Stimulated activated memory B cell treated with anti-CD40 and anti-IgM and Interleukin-4, amounts not matched to agents 10 μg/mL and 1 μg/mL and 100 μg/mL, for 72 hours (primary cell): ENCODE results near the gene DAPK2.
"Not testable (repeated sequence)": the region's sequence is repeated elsewhere in the genome, so short reads cannot be mapped to it uniquely, and the experiment has no call there.

Experiments used
- ATAC-seq: fragments of 150-1000 bp; cut with Tn5 transposase; 2 replicates; pipeline ENCODE4 v1.10.0; 2021
- H3K27ac Mint-ChIP-seq: one replicate; pipeline ENCODE4 v1.8.0; 2022; ENCODE audit warnings: mild to moderate bottlenecking, mixed read lengths
- H3K27me3 Mint-ChIP-seq: one replicate; pipeline ENCODE4 v1.8.0; 2022; ENCODE audit warnings: mixed read lengths
- H3K36me3 Mint-ChIP-seq: one replicate; pipeline ENCODE4 v1.8.0; 2022; ENCODE audit warnings: mixed read lengths
- H3K4me1 Mint-ChIP-seq: one replicate; pipeline ENCODE4 v1.8.0; 2022; ENCODE audit warnings: mixed read lengths
- H3K4me3 Mint-ChIP-seq: one replicate; pipeline ENCODE4 v1.8.0; 2022; ENCODE audit warnings: mild to moderate bottlenecking, moderate library complexity, mixed read lengths
- H3K9me3 Mint-ChIP-seq: one replicate; pipeline ENCODE4 v1.8.0; 2022; ENCODE audit warnings: mixed read lengths

The DAPK2 gene

GRCh38 chr15:63907521-63907920 lies 138.8 kb downstream of the DAPK2 start:
- ATAC-seq = no peak

GRCh38 chr15:63906266-63906584 lies 140.1 kb downstream of the DAPK2 start:
- H3K4me1 Mint-ChIP-seq = peaks cover 43% of the 10 kb centered on the region
- peak overlapping the region; percentile 78 for H3K27ac Mint-ChIP-seq
- H3K27me3 Mint-ChIP-seq = no peaks in the 10 kb centered on the region
- no peak for ATAC-seq
- no peaks in the 10 kb centered on the region for H3K9me3 Mint-ChIP-seq
- no peaks in the 10 kb centered on the region for H3K36me3 Mint-ChIP-seq
- no peak overlapping the region for H3K4me3 Mint-ChIP-seq

More at GRCh38 chr15:63907521-63907920, 138.8 kb downstream of the DAPK2 start:
- H3K36me3 Mint-ChIP-seq = no peaks in the 10 kb centered on the region
- H3K27ac Mint-ChIP-seq = no peak overlapping the region
- no peaks in the 10 kb centered on the region for H3K27me3 Mint-ChIP-seq
- peaks cover 31% of the 10 kb centered on the region for H3K4me1 Mint-ChIP-seq
- no peaks in the 10 kb centered on the region for H3K9me3 Mint-ChIP-seq
- H3K4me3 Mint-ChIP-seq = no peak overlapping the region

GRCh38 chr15:63905558-63906265 lies 140.6 kb downstream of the DAPK2 start:
- peak; percentile 56 for ATAC-seq
- H3K4me3 Mint-ChIP-seq = no peak overlapping the region
- H3K4me1 Mint-ChIP-seq = peaks cover 48% of the 10 kb centered on the region
- H3K27ac Mint-ChIP-seq = peak overlapping the region; percentile 78
- H3K9me3 Mint-ChIP-seq = no peaks in the 10 kb centered on the region
- no peaks in the 10 kb centered on the region for H3K27me3 Mint-ChIP-seq
- H3K36me3 Mint-ChIP-seq = no peaks in the 10 kb centered on the region

GRCh38 chr15:63905131-63905530 lies 141.2 kb downstream of the DAPK2 start:
- no peaks in the 10 kb centered on the region for H3K36me3 Mint-ChIP-seq
- no peak for ATAC-seq
- H3K27me3 Mint-ChIP-seq = no peaks in the 10 kb centered on the region
- H3K9me3 Mint-ChIP-seq = no peaks in the 10 kb centered on the region
- no peak overlapping the region for H3K27ac Mint-ChIP-seq
- H3K4me1 Mint-ChIP-seq = peaks cover 54% of the 10 kb centered on the region
- no peak overlapping the region for H3K4me3 Mint-ChIP-seq

- peaks cover 62% of the 10 kb centered on the region for H3K4me1 Mint-ChIP-seq
- no peak for ATAC-seq
- H3K9me3 Mint-ChIP-seq = no peaks in the 10 kb centered on the region
- no peak overlapping the region for H3K4me3 Mint-ChIP-seq
- H3K27ac Mint-ChIP-seq = no peak overlapping the region
- no peaks in the 10 kb centered on the region for H3K36me3 Mint-ChIP-seq
- H3K27me3 Mint-ChIP-seq = no peaks in the 10 kb centered on the region
Measured at GRCh38 chr15:63904042-63904441, 142.2 kb downstream of the DAPK2 start.

- H3K27me3 Mint-ChIP-seq = no peaks in the 10 kb centered on the region
- no peak for ATAC-seq
- H3K36me3 Mint-ChIP-seq = no peaks in the 10 kb centered on the region
- no peak overlapping the region for H3K4me3 Mint-ChIP-seq
- H3K9me3 Mint-ChIP-seq = peaks cover 3% of the 10 kb centered on the region
- H3K4me1 Mint-ChIP-seq = peaks cover 62% of the 10 kb centered on the region
- H3K27ac Mint-ChIP-seq = no peak overlapping the region
Measured at GRCh38 chr15:63902671-63903035, 143.6 kb downstream of the DAPK2 start.

GRCh38 chr15:63901912-63902670 lies 144.2 kb downstream of the DAPK2 start:
- no peaks in the 10 kb centered on the region for H3K36me3 Mint-ChIP-seq
- H3K27ac Mint-ChIP-seq = peak overlapping the region; percentile 23
- no peaks in the 10 kb centered on the region for H3K27me3 Mint-ChIP-seq
- H3K9me3 Mint-ChIP-seq = peaks cover 3% of the 10 kb centered on the region
- H3K4me1 Mint-ChIP-seq = peaks cover 67% of the 10 kb centered on the region
- ATAC-seq = peak; percentile 52
- H3K4me3 Mint-ChIP-seq = no peak overlapping the region

- H3K9me3 Mint-ChIP-seq = peaks cover 3% of the 10 kb centered on the region
- no peaks in the 10 kb centered on the region for H3K36me3 Mint-ChIP-seq
- no peak overlapping the region for H3K4me3 Mint-ChIP-seq
- peak overlapping the region; percentile 6 for H3K27ac Mint-ChIP-seq
- H3K27me3 Mint-ChIP-seq = no peaks in the 10 kb centered on the region
- ATAC-seq = no peak
- H3K4me1 Mint-ChIP-seq = peaks cover 67% of the 10 kb centered on the region
Measured at GRCh38 chr15:63900306-63900705, 146.0 kb downstream of the DAPK2 start.

- H3K36me3 Mint-ChIP-seq, H3K4me3 Mint-ChIP-seq, H3K9me3 Mint-ChIP-seq, H3K27me3 Mint-ChIP-seq, ATAC-seq: not testable (repeated sequence)
- Mint-ChIP-seq H3K4me1 (peaks cover 67% of the 10 kb centered on the region), H3K27ac (peak overlapping the region; percentile 6)
Measured at GRCh38 chr15:63899606-63900005, 146.7 kb downstream of the DAPK2 start.

GRCh38 chr15:63899193-63899592 lies 147.1 kb downstream of the DAPK2 start:
- Mint-ChIP-seq H3K27me3 (no peaks in the 10 kb centered on the region), H3K9me3 (peaks cover 3% of the 10 kb centered on the region), H3K27ac (peak overlapping the region; percentile 6), H3K4me3 (no peak overlapping the region), H3K4me1 (peaks cover 62% of the 10 kb centered on the region), H3K36me3 (no peaks in the 10 kb centered on the region)
- ATAC-seq = no peak

- Mint-ChIP-seq H3K4me1 (peaks cover 74% of the 10 kb centered on the region), H3K27ac (peak overlapping the region; percentile 37), H3K27me3 (no peaks in the 10 kb centered on the region), H3K36me3 (no peaks in the 10 kb centered on the region), H3K9me3 (peaks cover 3% of the 10 kb centered on the region), H3K4me3 (no peak overlapping the region)
- peak; percentile 72 for ATAC-seq
Measured at GRCh38 chr15:63896336-63897115, 149.8 kb downstream of the DAPK2 start.

- no peaks in the 10 kb centered on the region for H3K27me3 Mint-ChIP-seq
- H3K9me3 Mint-ChIP-seq = peaks cover 3% of the 10 kb centered on the region
- peak overlapping the region; percentile 37 for H3K27ac Mint-ChIP-seq
- no peak overlapping the region for H3K4me3 Mint-ChIP-seq
- ATAC-seq = no peak
- no peaks in the 10 kb centered on the region for H3K36me3 Mint-ChIP-seq
- peaks cover 74% of the 10 kb centered on the region for H3K4me1 Mint-ChIP-seq
Measured at GRCh38 chr15:63895787-63896218, 150.5 kb downstream of the DAPK2 start.

GRCh38 chr15:63895194-63895593 lies 151.1 kb downstream of the DAPK2 start:
- Mint-ChIP-seq H3K36me3 (no peaks in the 10 kb centered on the region), H3K9me3 (peaks cover 3% of the 10 kb centered on the region), H3K27ac (peak overlapping the region; percentile 37), H3K27me3 (no peaks in the 10 kb centered on the region), H3K4me1 (peaks cover 68% of the 10 kb centered on the region), H3K4me3 (no peak overlapping the region)
- no peak for ATAC-seq

GRCh38 chr15:63894662-63894949 lies 151.7 kb downstream of the DAPK2 start:
- Mint-ChIP-seq H3K36me3 (no peaks in the 10 kb centered on the region), H3K4me3 (no peak overlapping the region), H3K27ac (peak overlapping the region; percentile 25), H3K9me3 (peaks cover 3% of the 10 kb centered on the region), H3K4me1 (peaks cover 64% of the 10 kb centered on the region), H3K27me3 (no peaks in the 10 kb centered on the region)
- ATAC-seq = no peak

- no peak for ATAC-seq
- H3K4me3 Mint-ChIP-seq = no peak overlapping the region
- H3K27ac Mint-ChIP-seq = peak overlapping the region; percentile 25
- peaks cover 3% of the 10 kb centered on the region for H3K9me3 Mint-ChIP-seq
- H3K36me3 Mint-ChIP-seq = no peaks in the 10 kb centered on the region
- no peaks in the 10 kb centered on the region for H3K27me3 Mint-ChIP-seq
- peaks cover 60% of the 10 kb centered on the region for H3K4me1 Mint-ChIP-seq
Measured at GRCh38 chr15:63893866-63894661, 152.2 kb downstream of the DAPK2 start.
